DMS53 (cell line): Measurements from ENCODE around the gene KRTAP12-2.
A peak's percentile ranks its signal among the peaks of the same experiment; 100 is the strongest.

Experiments
- DNase-seq: peaks from one replicate; lab custom pipeline; 2025; lab: John Stamatoyannopoulos, UW

Gene KRTAP12-2

DNA sequence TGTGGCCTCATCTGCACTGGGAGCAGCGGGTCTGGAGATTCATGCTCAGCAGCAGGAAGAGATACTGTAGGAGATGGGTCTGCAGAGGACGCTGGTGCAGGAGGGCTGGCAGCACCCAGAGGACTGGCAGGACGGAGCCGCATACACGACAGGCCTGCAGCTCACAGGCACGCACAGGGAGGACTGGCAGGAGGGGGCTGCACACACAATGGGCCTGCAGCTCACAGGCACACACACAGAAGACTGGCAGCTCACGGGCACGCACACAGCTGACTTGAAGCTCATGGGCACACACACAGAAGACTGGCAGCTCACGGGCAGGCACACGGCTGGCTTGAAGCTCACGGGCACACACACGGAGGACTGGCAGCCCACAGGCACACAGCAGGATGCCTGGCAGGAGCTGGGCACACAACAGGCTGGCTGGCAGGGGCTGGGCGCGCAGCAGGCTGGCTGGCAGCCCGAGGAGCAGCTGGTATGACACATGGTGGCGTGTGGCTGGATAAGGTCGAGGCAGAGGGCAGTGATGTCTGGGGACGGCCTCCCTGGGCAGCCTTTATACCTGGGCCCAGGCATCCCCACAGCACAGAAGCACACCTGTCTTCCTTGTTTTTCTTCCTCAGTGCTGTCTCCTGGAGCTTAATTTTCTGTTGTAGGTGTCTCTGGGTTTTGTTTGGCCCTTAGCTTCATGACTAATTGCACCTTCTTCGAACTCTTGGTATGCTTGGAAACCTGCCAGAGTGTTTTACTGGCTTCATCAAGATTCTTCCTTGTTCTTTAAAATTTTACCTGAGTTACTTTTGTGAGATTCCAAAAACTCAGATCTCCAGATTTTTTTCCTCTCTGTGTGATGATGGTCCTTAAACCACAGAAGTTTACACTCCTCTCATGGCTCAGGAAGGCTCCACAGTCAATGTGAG, at the start of gene KRTAP12-2:
Gene KRTAP12-2, minus strand, starts transcription at position 527 of the 920 bp plus-strand sequence. Its CDS starts 41 bp downstream, at position 486.
- no peak for DNase-seq

GRCh38 chr21:44714905-44715304, 48.2 kb upstream of the KRTAP12-2 start:
- DNase-seq = no peak

DNA sequence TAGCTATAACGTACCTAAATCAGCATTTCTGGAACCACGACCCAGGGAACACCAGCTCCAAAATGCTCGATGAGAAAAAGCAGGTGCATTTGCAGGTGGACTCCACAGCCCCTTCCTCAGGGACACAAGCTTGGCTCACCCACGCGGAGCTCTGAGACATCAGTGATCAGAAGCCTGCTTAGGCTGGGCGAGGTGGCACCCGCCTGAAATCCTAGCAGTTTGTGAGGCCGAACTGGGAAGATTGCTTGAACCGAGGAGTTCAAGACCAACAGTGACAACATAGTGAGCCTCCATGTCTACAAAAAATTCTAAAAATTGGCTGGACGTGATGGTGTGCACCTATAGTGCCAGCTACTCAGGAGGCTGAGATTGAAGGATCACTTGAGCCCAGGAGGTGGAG, 47.1 kb upstream of the KRTAP12-2 start:
- no peak for DNase-seq

- no peak for DNase-seq
These were observed 46.4 kb upstream of the KRTAP12-2 start for GRCh38 chr21:44713130-44713529.

GRCh38 chr21:44712203-44713028, 45.7 kb upstream of the KRTAP12-2 start:
- DNase-seq = no peak

- peak; percentile 84 for DNase-seq
These were observed 44.8 kb upstream of the KRTAP12-2 start, which contains the start of gene TSPEAR for GRCh38 chr21:44711327-44712202. Gene TSPEAR, minus strand, starts transcription at chr21:44711572. Its CDS starts 58 bp downstream, at chr21:44711514.

DNA sequence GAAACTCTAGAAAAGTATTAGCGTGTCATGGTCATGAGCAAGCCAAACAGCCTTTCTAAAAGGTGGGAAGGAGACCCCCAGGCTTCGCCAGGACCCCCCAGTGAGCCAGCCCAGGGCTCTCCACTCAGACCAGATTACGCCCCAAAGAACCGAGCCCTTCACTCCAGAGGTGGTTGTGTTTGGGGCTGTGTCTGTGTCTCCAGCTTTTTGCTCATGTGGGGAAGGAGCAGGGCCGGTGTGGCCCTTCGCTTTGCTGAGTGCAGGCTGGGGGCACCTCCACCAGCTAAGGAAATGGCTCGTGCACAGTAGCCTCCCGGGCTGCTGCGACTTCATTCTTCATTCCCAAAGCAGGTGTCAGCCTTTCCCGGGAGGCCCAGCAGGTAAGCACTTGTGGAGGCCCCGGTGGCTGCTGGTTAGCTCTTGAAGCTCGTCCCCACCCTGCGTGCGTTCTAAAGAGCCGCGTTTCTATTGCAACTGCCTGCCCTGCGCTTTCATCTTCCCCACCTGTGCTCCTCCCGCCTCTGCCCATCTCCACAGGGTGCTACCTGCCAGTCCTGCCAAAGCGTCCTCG, 44.1 kb upstream of the KRTAP12-2 start:
- DNase-seq = peak; percentile 94

DNA sequence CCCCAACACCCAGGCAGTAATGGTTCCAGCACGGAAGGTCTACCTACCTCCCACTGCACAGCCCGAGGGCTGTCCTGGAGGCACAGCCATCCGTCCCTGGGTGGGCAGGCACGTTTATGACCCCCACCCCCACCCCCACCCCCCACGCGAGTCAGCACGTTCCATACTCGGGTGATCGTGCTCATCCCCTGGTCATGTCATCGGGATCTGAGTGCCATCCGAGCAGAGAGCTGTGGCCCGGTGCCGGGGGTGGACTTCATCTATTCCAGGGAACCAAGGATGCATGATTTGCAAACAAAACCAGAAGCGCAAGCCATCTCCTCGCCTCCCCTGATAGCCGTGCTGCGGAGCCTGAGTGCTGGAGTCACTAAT, 43.6 kb upstream of the KRTAP12-2 start:
- peak; percentile 67 for DNase-seq

- peak; percentile 77 for DNase-seq
These were observed 42.9 kb upstream of the KRTAP12-2 start for GRCh38 chr21:44709426-44710293.

DNA sequence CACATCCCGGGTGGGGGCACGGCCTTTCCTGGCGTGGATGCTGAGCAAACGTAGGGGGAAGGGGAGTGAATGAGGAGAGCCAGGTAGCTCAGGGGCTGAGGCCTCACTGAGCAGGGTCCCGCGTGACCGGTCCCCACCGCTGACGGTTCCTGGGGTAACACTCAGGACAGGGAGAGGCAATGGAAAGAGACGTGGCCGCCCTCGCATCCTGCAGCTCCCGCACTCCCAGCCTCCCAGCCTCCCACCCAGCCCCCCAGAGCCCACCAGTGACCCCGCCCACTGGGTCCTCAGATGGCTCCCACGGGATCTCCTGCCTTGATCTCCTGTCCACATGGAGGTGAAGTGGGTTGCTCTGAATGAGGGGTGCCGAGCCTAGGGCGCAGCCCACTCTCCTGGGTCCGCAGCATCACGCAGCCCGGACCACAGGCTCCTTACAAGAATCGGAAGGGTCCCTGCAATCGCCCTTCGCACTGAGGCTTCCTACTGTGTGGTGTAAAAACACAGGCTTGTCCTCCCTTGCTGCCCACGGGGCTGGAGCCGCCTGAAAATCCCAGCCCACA, 42.2 kb upstream of the KRTAP12-2 start:
- DNase-seq = no peak

DNA sequence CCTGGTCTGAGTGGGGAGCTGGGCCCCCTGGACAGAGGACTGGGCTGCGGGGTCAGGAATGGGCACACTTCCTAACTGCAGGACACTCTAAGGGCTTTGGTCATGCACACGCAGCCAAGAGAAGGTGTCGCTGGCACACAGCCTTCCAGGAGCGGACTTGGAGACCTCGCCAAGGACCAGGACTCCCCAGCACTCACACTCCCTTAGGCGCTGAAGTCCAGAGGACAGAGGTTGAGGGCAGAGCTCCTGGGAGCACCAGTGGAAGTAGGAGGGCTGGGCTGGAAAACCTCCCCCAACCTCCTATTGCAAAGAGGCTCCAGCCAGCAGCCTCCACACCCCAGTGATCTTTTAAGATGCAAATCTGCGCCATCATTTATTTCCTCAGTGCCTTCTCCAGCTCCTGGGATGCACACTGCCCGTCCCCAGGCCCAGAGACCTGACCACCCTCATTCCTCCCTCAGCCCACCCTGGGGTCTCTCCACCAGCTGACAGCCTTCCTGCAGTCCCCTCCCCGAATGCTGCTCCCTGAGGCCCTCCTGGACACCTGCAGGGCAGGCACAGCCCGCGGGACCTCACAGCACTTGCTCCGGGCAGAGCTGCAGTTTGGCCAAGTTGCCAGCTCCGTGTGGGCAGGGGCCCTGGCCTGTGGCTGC, 41.6 kb upstream of the KRTAP12-2 start:
- peak; percentile 18 for DNase-seq

- no peak for DNase-seq
These were observed 40.2 kb upstream of the KRTAP12-2 start for GRCh38 chr21:44706706-44707581.

DNA sequence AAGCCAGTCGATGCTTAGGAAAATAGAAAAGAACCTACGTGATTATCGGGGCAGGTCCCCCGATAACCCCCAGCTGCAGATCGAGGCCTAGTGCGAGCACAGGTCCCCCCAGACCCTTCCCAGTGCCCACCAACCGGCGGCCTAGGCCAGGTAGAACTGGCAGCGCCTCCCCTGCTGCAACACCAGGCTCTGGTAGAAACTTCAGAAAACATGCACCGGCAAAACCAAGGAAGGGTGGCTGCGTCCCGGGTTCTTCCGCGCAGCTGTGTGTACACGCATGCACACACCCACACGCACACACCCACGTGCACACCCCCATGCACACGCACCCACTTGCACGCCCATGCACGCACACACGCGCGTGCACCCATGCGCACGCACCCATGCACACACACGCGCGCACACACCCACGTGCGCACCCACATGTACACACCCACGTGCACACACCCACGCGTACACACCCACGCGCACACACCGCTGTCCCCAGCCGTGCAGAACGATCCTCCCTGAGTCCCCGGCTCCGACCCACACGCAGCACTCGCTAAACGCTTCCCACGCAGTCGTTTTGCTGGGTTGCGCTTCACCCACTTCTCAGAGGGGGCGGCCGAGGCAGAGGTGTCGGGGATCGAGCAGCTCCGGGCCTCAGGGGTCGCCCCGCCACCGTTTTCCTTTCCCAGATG, 39.4 kb upstream of the KRTAP12-2 start:
- DNase-seq = no peak

GRCh38 chr21:44704636-44705001, 37.9 kb upstream of the KRTAP12-2 start:
- no peak for DNase-seq

DNA sequence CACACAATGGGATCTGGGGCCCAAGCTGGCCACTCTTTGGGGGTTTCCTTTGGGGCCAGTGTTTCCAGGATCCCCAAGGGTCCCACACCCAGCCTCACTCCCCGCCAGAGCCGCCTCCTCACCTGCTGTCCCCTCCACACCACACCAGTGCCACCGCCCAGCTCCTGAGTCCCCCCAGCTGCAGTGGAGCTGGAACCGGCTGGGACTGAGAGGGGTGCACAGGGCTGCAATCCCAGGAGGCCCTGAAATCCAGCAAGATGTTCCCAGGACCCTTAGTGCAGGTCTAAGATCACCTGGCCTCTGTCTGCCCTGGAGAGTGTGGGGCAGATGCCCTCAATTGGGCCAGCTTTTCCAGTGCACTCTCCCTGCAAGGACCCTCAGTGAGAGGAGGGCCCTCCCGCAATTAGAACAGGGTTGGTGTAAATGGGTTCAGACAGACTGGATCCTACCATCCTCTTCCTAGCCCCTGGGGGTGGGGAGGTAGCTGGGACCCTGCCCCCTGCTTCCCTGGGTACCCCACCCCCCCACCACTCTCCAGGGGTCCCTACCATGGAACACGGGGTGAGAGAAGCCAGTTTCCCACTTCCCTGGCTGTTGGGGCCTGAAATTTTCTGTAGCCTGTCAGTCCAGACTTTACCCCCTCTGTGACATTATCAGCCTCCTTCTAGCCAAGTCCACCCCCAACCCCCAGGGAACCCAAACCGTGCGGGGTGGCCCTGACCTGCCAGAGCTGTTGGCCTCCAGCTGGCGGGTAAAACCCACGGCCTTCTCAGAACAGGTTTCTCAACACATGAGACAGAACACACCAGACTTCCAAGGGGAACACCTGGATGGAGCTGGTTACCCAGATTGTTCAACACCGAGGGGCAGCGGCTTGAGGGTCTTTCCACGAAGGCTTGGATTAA, 37.3 kb upstream of the KRTAP12-2 start:
- no peak for DNase-seq

DNA sequence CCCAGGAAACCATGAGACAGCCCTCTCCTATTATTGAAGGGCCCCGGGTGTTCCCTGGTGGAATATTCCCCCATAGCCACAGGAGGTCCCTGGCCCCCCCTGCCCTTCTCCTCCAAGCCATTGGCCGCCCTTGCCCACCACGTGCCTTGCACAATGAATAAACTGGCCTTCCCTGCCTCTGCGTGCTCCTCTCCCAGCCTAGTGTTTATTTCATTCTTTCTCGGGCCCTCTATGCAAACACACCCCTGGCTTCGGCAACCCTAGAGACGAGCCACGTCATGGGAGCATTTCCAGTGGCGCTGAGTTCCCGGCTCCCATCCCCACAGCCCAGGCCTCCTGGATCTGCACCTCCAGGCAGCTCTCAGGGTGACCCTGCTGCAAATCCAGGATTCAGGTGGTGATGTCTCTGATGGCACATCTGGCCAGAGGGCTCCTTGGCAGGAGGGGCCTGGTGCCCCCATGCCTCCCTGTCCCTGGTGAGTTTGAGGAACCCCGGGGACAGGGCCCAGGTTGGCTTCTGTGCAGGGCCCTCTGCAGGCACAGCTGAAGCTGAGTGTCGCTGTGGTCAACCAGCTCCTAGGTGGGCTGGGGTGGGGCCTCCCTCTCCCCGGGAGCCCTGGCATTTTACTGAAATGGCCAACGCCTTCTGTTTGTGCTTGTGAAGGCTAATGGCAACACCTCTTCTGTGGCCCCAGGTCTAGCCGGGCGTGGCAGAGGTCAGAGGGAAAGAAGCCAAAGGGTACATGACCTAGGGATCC, 36.4 kb upstream of the KRTAP12-2 start:
- peak; percentile 18 for DNase-seq
